ENCODE data around the gene PARM1.
A peak's percentile ranks its signal among the peaks of the same experiment; 100 is the strongest.

Gene PARM1

GRCh38 chr4:75099321-75099720 is 166.4 kb downstream of the PARM1 start:
- peak; percentile 63 for DNase-seq

Data from CD4-positive, alpha-beta T cell treated with Interleukin-15 for 1 hour (primary cell).